ENCODE data around the gene STAT3. TPM values are rescaled to one million over a fixed set of nuclear protein-coding genes. Genes with fewer than 3 reads are reported as not detected.
A peak's percentile ranks its signal among the peaks of the same experiment; 100 is the strongest.
"Not testable (repeated sequence)": the region's sequence is repeated elsewhere in the genome, so short reads cannot be mapped to it uniquely, and the experiment has no call there.

STAT3 gene
- total and polyA plus RNA-seq, 2 of the 13 experiments (the other 11 are each of a cell fraction or from before 2014, with no cell fraction given): 61.8 to 62.4 TPM

DNA sequence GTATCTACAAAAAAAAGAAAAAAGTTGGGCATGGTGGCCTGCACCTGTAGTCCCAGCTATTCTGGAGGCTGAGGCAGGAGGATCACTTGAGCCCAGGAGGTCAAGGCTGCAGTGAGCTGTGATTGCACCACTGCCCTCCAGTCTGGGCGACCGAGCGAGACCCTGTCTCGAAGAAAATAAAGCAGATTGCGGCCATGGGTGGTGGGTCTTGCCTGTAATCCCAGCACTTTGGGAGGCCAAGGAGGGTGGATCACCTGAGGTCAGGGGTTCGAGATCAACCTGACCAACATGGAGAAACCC, 83.3 kb downstream of the STAT3 start:
- H3K9ac ChIP-seq (ENCODE audit: insufficient read depth, low read depth, low read length): peak overlapping the region; percentile 41; the same call in 1 of the 2 replicates
- WGBS (ENCODE audit: low lambda C conversion rate): 93% methylated on average over 6 of the region's 6 CpGs
- H2AFZ ChIP-seq (ENCODE audit: low read length); BruUV-seq (replicated peaks); DNase-seq (ENCODE audit: low spot score); H3K9me3 ChIP-seq (ENCODE audit: low read length); H4K20me1 ChIP-seq (ENCODE audit: insufficient read depth, low read length); intact Hi-C loops (cut with micrococcal nuclease; ENCODE audit: unreplicated experiment); FAIRE-seq; CTCF ChIA-PET (ENCODE audit: low intra/inter-chr PET ratio, low total read pairs); H3K79me2 ChIP-seq (ENCODE audit: insufficient read depth, low read length); H3K36me3 ChIP-seq (replicated peaks in 1 of 2; ENCODE audit: control insufficient read depth in 1 of 2, insufficient read depth in 2 of 2, low read length in 2 of 2); H3K27me3 ChIP-seq (ENCODE audit: control insufficient read depth in 1 of 2, insufficient read depth in 2 of 2, low read length in 2 of 2); in situ Hi-C loops (cut with HindIII; ENCODE audit: extremely low pct_ligation_motif_present, low pct_unique_long_range_greater_than_20kb); ATAC-seq; TF ChIP-seq LCORL (IDR thresholded peaks at IDR 0.05): not testable (repeated sequence)
- POLR2A ChIA-PET: interaction anchor here (0.9 to 1.5 kb wide), 3 partner anchors 16 to 36 kb away, joined by 3 to 5 read pairs (median 3); partner anchors contain the start of genes STAT5A and STAT5B
- H3K4me1 ChIP-seq (ENCODE audit: insufficient read depth, low read length): peaks cover 55% of the 10 kb centered on the region
- TF ChIP-seq ZSCAN22 (CRISPR knock-in tag; IDR thresholded peaks at IDR 0.05): 0 out of 2 replicates have a peak, but pooled peaks have one; percentile 5
- TF ChIP-seq, protein P1, sequence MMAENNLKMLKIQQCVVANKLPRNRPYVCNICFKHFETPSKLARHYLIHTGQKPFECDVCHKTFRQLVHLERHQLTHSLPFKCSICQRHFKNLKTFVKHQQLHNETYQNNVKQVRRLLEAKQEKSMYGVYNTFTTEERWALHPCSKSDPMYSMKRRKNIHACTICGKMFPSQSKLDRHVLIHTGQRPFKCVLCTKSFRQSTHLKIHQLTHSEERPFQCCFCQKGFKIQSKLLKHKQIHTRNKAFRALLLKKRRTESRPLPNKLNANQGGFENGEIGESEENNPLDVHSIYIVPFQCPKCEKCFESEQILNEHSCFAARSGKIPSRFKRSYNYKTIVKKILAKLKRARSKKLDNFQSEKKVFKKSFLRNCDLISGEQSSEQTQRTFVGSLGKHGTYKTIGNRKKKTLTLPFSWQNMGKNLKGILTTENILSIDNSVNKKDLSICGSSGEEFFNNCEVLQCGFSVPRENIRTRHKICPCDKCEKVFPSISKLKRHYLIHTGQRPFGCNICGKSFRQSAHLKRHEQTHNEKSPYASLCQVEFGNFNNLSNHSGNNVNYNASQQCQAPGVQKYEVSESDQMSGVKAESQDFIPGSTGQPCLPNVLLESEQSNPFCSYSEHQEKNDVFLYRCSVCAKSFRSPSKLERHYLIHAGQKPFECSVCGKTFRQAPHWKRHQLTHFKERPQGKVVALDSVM (CRISPR knock-in tag; IDR thresholded peaks at IDR 0.05): peak; percentile 93
- TF ChIP-seq ADNP (CRISPR knock-in tag; IDR thresholded peaks at IDR 0.05): 0 out of 2 replicates have a peak, but pooled peaks have one; percentile 3
- TF ChIP-seq LCORL (CRISPR knock-in tag; IDR thresholded peaks at IDR 0.05): 0 out of 2 replicates have a peak, but pooled peaks have one; percentile 5
- H3K27ac ChIP-seq (ENCODE audit: extremely low read length, insufficient read depth, low read length): peak overlapping the region; percentile 63
- peak overlapping the region; percentile 92 for H3K4me2 ChIP-seq (ENCODE audit: low read depth, low read length)
- peak overlapping the region in 2 of 3 experiments; percentile 27 to 65; a peak in 2 of 6 replicates for H3K4me3 ChIP-seq (replicated peaks in 1 of 3; ENCODE audit: insufficient read depth in 1 of 3, low read depth in 2 of 3, low read length in 3 of 3)
